PC-9 (cell line): Measurements from ENCODE around the gene ZIC5. TPM values are rescaled to one million over a fixed set of nuclear protein-coding genes. Genes with fewer than 3 reads are reported as not detected.

Experiments used
- BruUV-seq: library from RNA; stranded (reverse); fragments of 400-500 nt; replicated peaks from 2 replicates; lab custom pipeline; 2021; lab: Mats Ljungman, UMichigan
- CTCF ChIA-PET: fragments of 300-600 bp; sonication (Branson Sonifier 250); formaldehyde crosslinking; loops from one replicate; lab custom pipeline; 2022; ENCODE audit warnings: antibody characterized with exemption; lab: Charles Lee
- POLR2A ChIA-PET: fragments of 300-600 bp; sonication (Branson Sonifier 250); formaldehyde crosslinking; loops from one replicate; lab custom pipeline; 2022; ENCODE audit warnings: antibody characterized with exemption; ENCODE audit not compliant: unreplicated experiment; lab: Charles Lee
- DNase-seq, 2 experiments: peaks; one replicate each; pipeline versions ENCODE4 v3.0.0 to v3.0.0-alpha.2; 2015 to 2022; ENCODE audit warnings: mixed read lengths in 1 of 2
- H2AFZ ChIP-seq: fragments of 200-600 bp; sonication (generic); 2 replicates; pipeline ENCODE4 v1.8.1; 2017; ENCODE audit warnings: antibody characterized with exemption
- H3F3A ChIP-seq: fragments of 200-600 bp; sonication (generic); 2 replicates; pipeline ENCODE4 v1.8.1; 2017; ENCODE audit warnings: antibody characterized with exemption, mild to moderate bottlenecking, low read depth; ENCODE audit not compliant: insufficient read depth
- H3K27ac ChIP-seq: fragments of 200-600 bp; sonication (generic); 2 replicates; pipeline ENCODE4 v1.6.1; 2016; ENCODE audit warnings: mixed run types
- H3K27me3 ChIP-seq: fragments of 200-600 bp; sonication (generic); 2 replicates; pipeline ENCODE4 v1.6.1; 2016; ENCODE audit warnings: low read depth, mixed run types; ENCODE audit not compliant: insufficient read depth
- H3K36me3 ChIP-seq: fragments of 200-600 bp; sonication (generic); 2 replicates; pipeline ENCODE4 v1.6.1; 2016; ENCODE audit warnings: low read depth, mixed run types
- H3K4me1 ChIP-seq: fragments of 200-600 bp; sonication (generic); replicated peaks from 2 replicates; pipeline ENCODE4 v1.6.1; 2016; ENCODE audit warnings: mixed run types; ENCODE audit not compliant: insufficient read depth
- H3K4me2 ChIP-seq: fragments of 200-600 bp; sonication (generic); 2 replicates; pipeline ENCODE4 v1.6.1; 2017; ENCODE audit warnings: mixed run types
- H3K4me3 ChIP-seq: fragments of 200-600 bp; sonication (generic); 2 replicates; pipeline ENCODE4 v1.6.1; 2016; ENCODE audit warnings: mixed run types
- H3K79me2 ChIP-seq: fragments of 200-600 bp; sonication (generic); 2 replicates; pipeline ENCODE4 v1.6.1; 2017; ENCODE audit warnings: low read depth, mixed run types
- H3K9me2 ChIP-seq: fragments of 200-600 bp; sonication (generic); 2 replicates; pipeline ENCODE4 v1.8.1; 2017; ENCODE audit warnings: mild to moderate bottlenecking; ENCODE audit not compliant: insufficient read depth
- H3K9me3 ChIP-seq: fragments of 200-600 bp; sonication (generic); 2 replicates; pipeline ENCODE4 v1.8.1; 2016; ENCODE audit warnings: low read depth; ENCODE audit not compliant: insufficient read depth
- H4K20me1 ChIP-seq: fragments of 200-600 bp; sonication (generic); 2 replicates; pipeline ENCODE4 v1.8.1; 2017; ENCODE audit not compliant: insufficient read depth
- EZH2 ChIP-seq: fragments of 200-600 bp; sonication (generic); IDR thresholded peaks from 2 replicates; pipeline ENCODE4 v1.8.0; 2017; ENCODE audit warnings: antibody characterized with exemption, low read depth
- intact Hi-C: fragments of 100-400 bp; cut with micrococcal nuclease; formaldehyde crosslinking; loops from one replicate; pipeline ENCODE4 v1.10.0; 2022; ENCODE audit not compliant: unreplicated experiment
- total RNA-seq: library from RNA; stranded (reverse); gene quantifications from 2 replicates; pipeline ENCODE4 v1.2.3, GENCODE V29; 2021
- TF ChIP-seq, protein P1 (sequence below): fragments of 200-600 bp; sonication (generic); conservative IDR thresholded peaks from 2 replicates; pipeline ENCODE4 v1.6.1; 2017; ENCODE audit warnings: mixed run types, antibody characterized with exemption, mild to moderate bottlenecking, moderate library complexity

ZIC5 gene
- total RNA-seq, 1 experiment from 2014 or later: 0.61 TPM

DNA sequence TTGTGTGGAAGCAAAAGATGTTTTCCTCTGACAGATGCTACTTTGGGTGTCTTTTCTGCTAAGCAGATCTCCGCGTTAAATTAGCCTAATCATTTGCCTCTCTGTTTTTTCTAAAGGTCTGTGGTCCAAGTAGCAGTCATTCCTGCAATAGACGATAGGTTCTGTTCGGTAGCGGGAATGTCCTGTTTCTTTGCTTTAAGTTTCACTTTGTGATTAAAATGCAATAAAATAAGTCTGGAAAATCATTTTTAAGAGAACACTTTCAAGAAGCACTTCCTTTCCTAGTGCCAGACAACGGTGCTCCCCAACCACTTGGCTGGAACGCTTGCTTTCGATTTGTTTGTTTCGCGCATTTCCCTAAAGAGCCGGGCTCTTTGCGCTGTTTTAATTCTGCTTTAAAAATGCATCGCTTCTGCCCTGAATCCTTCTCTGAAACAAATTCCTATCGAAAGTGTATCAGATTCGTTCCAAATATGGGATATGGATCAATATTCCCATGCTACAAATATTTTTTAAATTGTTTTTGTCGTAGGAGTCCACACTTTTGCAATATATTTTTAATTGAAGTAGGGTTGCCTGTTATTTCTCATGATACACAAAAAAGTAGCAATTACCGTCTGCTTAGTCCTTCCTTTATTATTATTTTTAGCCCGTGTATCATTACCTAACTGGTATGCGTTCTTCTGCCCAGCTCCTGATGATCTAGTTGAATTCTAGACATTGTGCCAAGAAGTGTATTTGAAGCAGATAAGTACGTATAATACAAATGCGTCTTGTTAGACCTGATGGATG, 24.2 kb upstream of the ZIC5 start:
- Histone ChIP-seq H3K79me2 (no peaks in the 10 kb centered on the region), H2AFZ (no peak overlapping the region), H3K4me3 (no peak overlapping the region), H3K4me1 (peaks cover 11% of the 10 kb centered on the region), H4K20me1 (no peaks in the 10 kb centered on the region), H3K9me2 (no peaks in the 10 kb centered on the region), H3F3A (no peaks in the 10 kb centered on the region), H3K36me3 (no peaks in the 10 kb centered on the region), H3K4me2 (no peak overlapping the region), H3K27ac (no peak overlapping the region), H3K27me3 (no peaks in the 10 kb centered on the region), H3K9me3 (no peaks in the 10 kb centered on the region)
- CTCF ChIA-PET: no interaction called here
- intact Hi-C loops: no loop called here
- TF ChIP-seq, protein P1, sequence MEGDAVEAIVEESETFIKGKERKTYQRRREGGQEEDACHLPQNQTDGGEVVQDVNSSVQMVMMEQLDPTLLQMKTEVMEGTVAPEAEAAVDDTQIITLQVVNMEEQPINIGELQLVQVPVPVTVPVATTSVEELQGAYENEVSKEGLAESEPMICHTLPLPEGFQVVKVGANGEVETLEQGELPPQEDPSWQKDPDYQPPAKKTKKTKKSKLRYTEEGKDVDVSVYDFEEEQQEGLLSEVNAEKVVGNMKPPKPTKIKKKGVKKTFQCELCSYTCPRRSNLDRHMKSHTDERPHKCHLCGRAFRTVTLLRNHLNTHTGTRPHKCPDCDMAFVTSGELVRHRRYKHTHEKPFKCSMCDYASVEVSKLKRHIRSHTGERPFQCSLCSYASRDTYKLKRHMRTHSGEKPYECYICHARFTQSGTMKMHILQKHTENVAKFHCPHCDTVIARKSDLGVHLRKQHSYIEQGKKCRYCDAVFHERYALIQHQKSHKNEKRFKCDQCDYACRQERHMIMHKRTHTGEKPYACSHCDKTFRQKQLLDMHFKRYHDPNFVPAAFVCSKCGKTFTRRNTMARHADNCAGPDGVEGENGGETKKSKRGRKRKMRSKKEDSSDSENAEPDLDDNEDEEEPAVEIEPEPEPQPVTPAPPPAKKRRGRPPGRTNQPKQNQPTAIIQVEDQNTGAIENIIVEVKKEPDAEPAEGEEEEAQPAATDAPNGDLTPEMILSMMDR: no peak
- no peak for TF ChIP-seq EZH2
- DNase-seq: no peak
- BruUV-seq: no TSS peak
- POLR2A ChIA-PET: no interaction called here

DNA sequence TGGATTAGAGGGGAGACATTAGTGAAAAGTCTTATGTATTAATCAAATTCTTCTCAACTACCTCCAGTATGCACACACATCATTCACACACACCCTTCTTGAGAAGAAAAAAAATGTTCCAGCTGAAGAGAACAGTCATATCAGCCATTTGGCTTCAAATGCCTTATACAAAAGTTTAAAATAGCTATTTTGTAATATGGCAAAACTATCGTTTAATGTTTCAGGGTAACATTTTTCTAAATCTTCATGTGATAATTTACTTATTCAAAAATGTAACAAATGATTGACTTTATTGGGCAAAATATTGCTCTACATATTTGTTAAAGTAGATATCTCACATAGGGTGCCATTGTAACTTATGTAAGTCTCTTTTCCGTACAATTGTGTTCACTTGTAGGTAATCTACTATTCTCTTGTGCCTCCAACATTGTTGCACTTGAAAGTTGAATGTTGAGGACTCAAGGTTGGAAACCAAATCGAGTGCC, 23.6 kb upstream of the ZIC5 start:
- no peak overlapping the region for H3K4me2 ChIP-seq
- H3K4me1 ChIP-seq: peaks cover 11% of the 10 kb centered on the region
- no peaks in the 10 kb centered on the region for H4K20me1 ChIP-seq
- no peaks in the 10 kb centered on the region for H3K79me2 ChIP-seq
- H2AFZ ChIP-seq: no peak overlapping the region
- no peak for DNase-seq
- CTCF ChIA-PET: no interaction called here
- BruUV-seq: no TSS peak
- POLR2A ChIA-PET: no interaction called here
- intact Hi-C loops: no loop called here
- no peaks in the 10 kb centered on the region for H3K9me3 ChIP-seq
- TF ChIP-seq, protein P1: no peak
- no peak for TF ChIP-seq EZH2
- no peaks in the 10 kb centered on the region for H3K36me3 ChIP-seq
- H3K27ac ChIP-seq: no peak overlapping the region
- H3K27me3 ChIP-seq: no peaks in the 10 kb centered on the region
- no peaks in the 10 kb centered on the region for H3K9me2 ChIP-seq
- H3F3A ChIP-seq: no peaks in the 10 kb centered on the region
- H3K4me3 ChIP-seq: no peak overlapping the region

DNA sequence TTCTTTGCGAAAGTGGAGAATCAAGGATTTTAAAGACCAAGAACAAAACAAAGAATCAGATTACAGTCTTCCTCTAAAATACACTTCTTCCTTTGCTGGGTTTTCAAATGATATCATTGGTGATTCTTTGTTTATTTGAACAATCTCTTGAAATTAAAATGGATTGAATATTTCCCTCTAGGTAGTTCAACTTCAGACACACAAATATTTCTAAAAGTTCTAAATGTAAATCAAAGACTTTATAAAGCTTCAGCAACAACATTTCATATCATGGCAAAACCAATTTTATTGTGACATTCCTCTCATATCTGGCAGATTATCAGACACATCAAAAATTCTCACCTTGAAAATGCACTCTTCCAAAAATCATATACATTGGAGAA, 23.1 kb upstream of the ZIC5 start:
- BruUV-seq: no TSS peak
- Histone ChIP-seq H3K27me3 (no peaks in the 10 kb centered on the region), H2AFZ (no peak overlapping the region), H3K4me3 (no peak overlapping the region), H3K9me3 (no peaks in the 10 kb centered on the region), H3K79me2 (no peaks in the 10 kb centered on the region), H3K27ac (no peak overlapping the region), H3K4me1 (peaks cover 11% of the 10 kb centered on the region), H3K9me2 (no peaks in the 10 kb centered on the region), H3K36me3 (no peaks in the 10 kb centered on the region), H4K20me1 (no peaks in the 10 kb centered on the region), H3F3A (no peaks in the 10 kb centered on the region), H3K4me2 (no peak overlapping the region)
- no peak for TF ChIP-seq EZH2
- TF ChIP-seq, protein P1: no peak
- intact Hi-C loops: no loop called here
- CTCF ChIA-PET: no interaction called here
- POLR2A ChIA-PET: no interaction called here
- DNase-seq: no peak
